ENCODE measurements around the gene KRTAP20-3. TPM values are rescaled to one million over a fixed set of nuclear protein-coding genes. Genes with fewer than 3 reads are reported as not detected.

Gene KRTAP20-3
- total RNA-seq, 1 donor from 2014 or later = not detected

GRCh38 chr21:30638686-30639085, 4.0 kb upstream of the KRTAP20-3 start:
- no peaks in the 10 kb centered on the region for H3K4me1 Mint-ChIP-seq (ENCODE audit: low read depth)
- H3K27me3 Mint-ChIP-seq = no peaks in the 10 kb centered on the region
- no peak overlapping the region for H3K27ac Mint-ChIP-seq
- no peak overlapping the region for H3K4me3 Mint-ChIP-seq (ENCODE audit: low read depth)
- no peak for TF ChIP-seq CTCF (IDR thresholded peaks at IDR 0.05; ENCODE audit: unreplicated experiment)
- H3K36me3 Mint-ChIP-seq (ENCODE audit: insufficient read depth) = no peaks in the 10 kb centered on the region
- no peak for DNase-seq (ENCODE audit: low spot score, unreplicated experiment)
- peaks cover 4% of the 10 kb centered on the region for H3K9me3 Mint-ChIP-seq (ENCODE audit: low read depth)

GRCh38 chr21:30646904-30647414, 4.3 kb downstream of the KRTAP20-3 start:
- Mint-ChIP-seq H3K4me1 (ENCODE audit: low read depth) (no peaks in the 10 kb centered on the region), H3K36me3 (ENCODE audit: insufficient read depth) (no peaks in the 10 kb centered on the region), H3K4me3 (ENCODE audit: low read depth) (no peak overlapping the region), H3K27me3 (no peaks in the 10 kb centered on the region), H3K9me3 (ENCODE audit: low read depth) (peaks cover 28% of the 10 kb centered on the region), H3K27ac (no peak overlapping the region)
- no peak for DNase-seq (ENCODE audit: low spot score, unreplicated experiment)
- no peak for TF ChIP-seq CTCF (IDR thresholded peaks at IDR 0.05; ENCODE audit: unreplicated experiment)

GRCh38 chr21:30652891-30653290, 10.2 kb downstream of the KRTAP20-3 start:
- Mint-ChIP-seq H3K4me3 (ENCODE audit: low read depth) (no peak overlapping the region), H3K27ac (no peak overlapping the region), H3K9me3 (ENCODE audit: low read depth) (peaks cover 20% of the 10 kb centered on the region), H3K27me3 (no peaks in the 10 kb centered on the region), H3K4me1 (ENCODE audit: low read depth) (no peaks in the 10 kb centered on the region), H3K36me3 (ENCODE audit: insufficient read depth) (no peaks in the 10 kb centered on the region)
- DNase-seq (ENCODE audit: low spot score, unreplicated experiment) = no peak
- no peak for TF ChIP-seq CTCF (IDR thresholded peaks at IDR 0.05; ENCODE audit: unreplicated experiment)

- H3K27ac Mint-ChIP-seq = no peak overlapping the region
- H3K9me3 Mint-ChIP-seq (ENCODE audit: low read depth) = peaks cover 39% of the 10 kb centered on the region
- H3K27me3 Mint-ChIP-seq = no peaks in the 10 kb centered on the region
- no peak for DNase-seq (ENCODE audit: low spot score, unreplicated experiment)
- H3K4me1 Mint-ChIP-seq (ENCODE audit: low read depth) = no peaks in the 10 kb centered on the region
- TF ChIP-seq CTCF (IDR thresholded peaks at IDR 0.05; ENCODE audit: unreplicated experiment) = no peak
- H3K4me3 Mint-ChIP-seq (ENCODE audit: low read depth) = no peak overlapping the region
- H3K36me3 Mint-ChIP-seq (ENCODE audit: insufficient read depth) = no peaks in the 10 kb centered on the region
These were observed 26.1 kb downstream of the KRTAP20-3 start for GRCh38 chr21:30668776-30669175.

- peaks cover 33% of the 10 kb centered on the region for H3K9me3 Mint-ChIP-seq (ENCODE audit: low read depth)
- no peaks in the 10 kb centered on the region for H3K27me3 Mint-ChIP-seq
- H3K36me3 Mint-ChIP-seq (ENCODE audit: insufficient read depth) = no peaks in the 10 kb centered on the region
- no peaks in the 10 kb centered on the region for H3K4me1 Mint-ChIP-seq (ENCODE audit: low read depth)
- no peak for DNase-seq (ENCODE audit: low spot score, unreplicated experiment)
- TF ChIP-seq CTCF (IDR thresholded peaks at IDR 0.05; ENCODE audit: unreplicated experiment) = no peak
- no peak overlapping the region for H3K27ac Mint-ChIP-seq
- H3K4me3 Mint-ChIP-seq (ENCODE audit: low read depth) = no peak overlapping the region
These were observed 30.5 kb downstream of the KRTAP20-3 start for GRCh38 chr21:30672985-30673650.
